Astrocyte (in vitro differentiated cells and primary cell): ENCODE data around the gene RESF1.
"Not testable (repeated sequence)": the region's sequence is repeated elsewhere in the genome, so short reads cannot be mapped to it uniquely, and the experiment has no call there.

ENCODE experiments used
- CTCF ChIP-seq: IDR thresholded peaks from 2 replicates; pipeline ENCODE4 v1.5.1; 2011; ENCODE audit warnings: low read depth, mild to moderate bottlenecking, inconsistent platforms, low read length, moderate library complexity; ENCODE audit not compliant: insufficient read depth
- EZH2 ChIP-seq: IDR thresholded peaks from 2 replicates; pipeline ENCODE4 v1.6.1; 2012; ENCODE audit warnings: mild to moderate bottlenecking, low read length, inconsistent platforms; ENCODE audit not compliant: insufficient read depth

GRCh38 chr12:31948697-31949359, 10.4 kb upstream of the RESF1 start:
- not testable (repeated sequence) for TF ChIP-seq EZH2, CTCF
